Nephron progenitor cell (in vitro differentiated cells): ENCODE results near the gene ITGAX.

Source experiments
- DNase-seq: peaks from one replicate; pipeline ENCODE4 v3.0.0; 2021
- H3K27ac Mint-ChIP-seq: 2 replicates; pipeline ENCODE4 v1.8.0; 2021; ENCODE audit warnings: mild to moderate bottlenecking, moderate library complexity, mixed read lengths
- H3K27me3 Mint-ChIP-seq: 2 replicates; pipeline ENCODE4 v1.8.0; 2021; ENCODE audit warnings: mild to moderate bottlenecking, low read depth, mixed read lengths; ENCODE audit not compliant: poor library complexity
- H3K36me3 Mint-ChIP-seq: 2 replicates; pipeline ENCODE4 v1.8.0; 2021; ENCODE audit warnings: low read depth, mixed read lengths
- H3K4me1 Mint-ChIP-seq: 2 replicates; pipeline ENCODE4 v1.8.0; 2021; ENCODE audit warnings: mixed read lengths
- H3K4me3 Mint-ChIP-seq: 2 replicates; pipeline ENCODE4 v1.8.0; 2021; ENCODE audit warnings: mild to moderate bottlenecking, moderate library complexity, mixed read lengths
- H3K9me3 Mint-ChIP-seq: 2 replicates; pipeline ENCODE4 v1.8.0; 2021; ENCODE audit warnings: mild to moderate bottlenecking, moderate library complexity, mixed read lengths
- CTCF ChIP-seq: fragments of 200-600 bp; sonication (generic); IDR thresholded peaks from 2 replicates; pipeline ENCODE4 v1.5.0; 2021; ENCODE audit warnings: antibody characterized with exemption

Gene ITGAX

DNA sequence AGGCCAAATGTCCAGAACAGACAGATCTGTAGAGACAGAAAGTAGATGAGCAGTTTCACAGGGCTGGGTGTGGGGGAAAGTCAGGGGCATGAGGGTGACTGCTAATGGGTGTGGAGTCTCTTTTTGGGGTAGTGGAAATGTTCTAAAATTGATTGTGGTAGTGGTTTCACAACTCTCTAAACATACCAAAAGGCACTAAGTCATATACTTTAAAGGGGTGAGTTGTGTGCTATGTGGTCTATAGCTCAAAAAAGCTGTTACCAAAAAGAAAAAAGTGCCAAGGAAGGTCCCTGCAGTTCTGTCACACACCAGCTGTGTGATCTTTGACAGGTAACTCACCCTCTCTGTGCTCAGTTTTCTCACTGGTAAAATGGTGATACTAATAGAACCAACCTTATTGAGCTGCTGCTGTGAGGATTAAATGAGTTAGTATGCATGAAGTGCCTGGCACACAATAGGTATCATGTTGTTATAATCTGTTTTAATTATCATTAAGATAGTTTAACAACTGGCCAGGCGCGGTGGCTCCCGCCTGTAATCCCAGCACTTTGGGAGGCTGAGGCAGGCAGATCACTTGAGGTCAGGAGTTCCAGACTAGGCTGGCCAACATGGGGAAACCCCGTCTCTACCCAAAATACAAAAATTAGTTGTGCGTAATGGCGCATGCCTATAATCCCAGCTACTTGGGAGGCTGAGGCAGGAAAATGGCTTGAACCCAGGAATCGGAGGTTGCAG is 10.3 kb downstream of the ITGAX start:
- Mint-ChIP-seq H3K27me3 (peaks cover 16% of the 10 kb centered on the region), H3K9me3 (peaks cover 7% of the 10 kb centered on the region), H3K27ac (no peak overlapping the region), H3K4me3 (no peak overlapping the region), H3K4me1 (no peaks in the 10 kb centered on the region), H3K36me3 (no peaks in the 10 kb centered on the region)
- no peak for DNase-seq
- no peak for TF ChIP-seq CTCF

- TF ChIP-seq CTCF, result no peak
- H3K4me3 Mint-ChIP-seq, result no peak overlapping the region
- peaks cover 6% of the 10 kb centered on the region for H3K4me1 Mint-ChIP-seq
- H3K9me3 Mint-ChIP-seq, result peaks cover 13% of the 10 kb centered on the region
- no peak for DNase-seq
- peaks cover 11% of the 10 kb centered on the region for H3K27me3 Mint-ChIP-seq
- H3K27ac Mint-ChIP-seq, result no peak overlapping the region
- H3K36me3 Mint-ChIP-seq, result no peaks in the 10 kb centered on the region
Observed at GRCh38 chr16:31367853-31368252, 12.9 kb downstream of the ITGAX start.

DNA sequence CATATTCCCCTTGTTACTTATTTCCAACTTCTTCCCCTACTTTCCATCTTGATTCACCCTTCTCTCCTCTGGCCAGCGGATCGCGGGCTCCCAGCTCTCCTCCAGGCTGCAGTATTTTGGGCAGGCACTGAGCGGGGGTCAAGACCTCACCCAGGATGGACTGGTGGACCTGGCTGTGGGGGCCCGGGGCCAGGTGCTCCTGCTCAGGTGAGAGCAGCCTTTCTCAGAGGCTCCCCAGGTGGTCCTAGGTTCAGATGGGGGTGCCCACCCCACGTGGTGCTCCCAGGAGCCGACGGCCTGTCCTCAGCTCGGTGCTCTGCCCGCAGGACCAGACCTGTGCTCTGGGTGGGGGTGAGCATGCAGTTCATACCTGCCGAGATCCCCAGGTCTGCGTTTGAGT is 16.0 kb downstream of the ITGAX start:
- DNase-seq, result no peak
- Mint-ChIP-seq H3K27ac (no peak overlapping the region), H3K9me3 (peaks cover 22% of the 10 kb centered on the region), H3K4me1 (peaks cover 6% of the 10 kb centered on the region), H3K4me3 (no peak overlapping the region), H3K36me3 (no peaks in the 10 kb centered on the region), H3K27me3 (peaks cover 26% of the 10 kb centered on the region)
- no peak for TF ChIP-seq CTCF

GRCh38 chr16:31371619-31372484 is 16.9 kb downstream of the ITGAX start:
- peaks cover 32% of the 10 kb centered on the region for H3K27me3 Mint-ChIP-seq
- H3K36me3 Mint-ChIP-seq, result no peaks in the 10 kb centered on the region
- peaks cover 22% of the 10 kb centered on the region for H3K9me3 Mint-ChIP-seq

DNA sequence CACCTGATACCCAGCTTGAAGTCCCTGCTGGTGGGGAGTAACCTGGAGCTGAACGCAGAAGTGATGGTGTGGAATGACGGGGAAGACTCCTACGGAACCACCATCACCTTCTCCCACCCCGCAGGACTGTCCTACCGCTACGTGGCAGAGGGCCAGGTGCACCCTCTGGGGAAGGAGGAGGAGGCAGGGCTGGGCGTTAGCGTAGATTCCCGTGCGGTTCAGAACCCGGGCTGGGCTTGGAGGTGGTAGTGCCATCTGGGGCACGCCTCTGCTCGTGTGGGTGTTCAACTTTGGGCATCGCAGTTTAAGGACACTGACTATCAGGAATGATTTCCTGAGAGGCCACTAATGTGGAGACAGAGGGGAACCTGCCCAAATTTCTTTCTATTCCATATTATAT is 18.3 kb downstream of the ITGAX start:
- Mint-ChIP-seq H3K9me3 (peaks cover 16% of the 10 kb centered on the region), H3K27me3 (peaks cover 33% of the 10 kb centered on the region)

More at GRCh38 chr16:31371619-31372484, 16.9 kb downstream of the ITGAX start:
- Mint-ChIP-seq H3K4me1 (peaks cover 6% of the 10 kb centered on the region), H3K4me3 (no peak overlapping the region), H3K27ac (peak overlapping the region; percentile 75)
- no peak for TF ChIP-seq CTCF
- DNase-seq, result no peak

More for the DNA sequence above, 18.3 kb downstream of the ITGAX start:
- DNase-seq, result no peak
- peaks cover 6% of the 10 kb centered on the region for H3K4me1 Mint-ChIP-seq
- no peak for TF ChIP-seq CTCF
- no peak overlapping the region for H3K4me3 Mint-ChIP-seq
- H3K27ac Mint-ChIP-seq, result no peak overlapping the region
- no peaks in the 10 kb centered on the region for H3K36me3 Mint-ChIP-seq
